ENCODE measurements around the gene CD302.
"Not testable (repeated sequence)": the region's sequence is repeated elsewhere in the genome, so short reads cannot be mapped to it uniquely, and the experiment has no call there.

Gene CD302

DNA sequence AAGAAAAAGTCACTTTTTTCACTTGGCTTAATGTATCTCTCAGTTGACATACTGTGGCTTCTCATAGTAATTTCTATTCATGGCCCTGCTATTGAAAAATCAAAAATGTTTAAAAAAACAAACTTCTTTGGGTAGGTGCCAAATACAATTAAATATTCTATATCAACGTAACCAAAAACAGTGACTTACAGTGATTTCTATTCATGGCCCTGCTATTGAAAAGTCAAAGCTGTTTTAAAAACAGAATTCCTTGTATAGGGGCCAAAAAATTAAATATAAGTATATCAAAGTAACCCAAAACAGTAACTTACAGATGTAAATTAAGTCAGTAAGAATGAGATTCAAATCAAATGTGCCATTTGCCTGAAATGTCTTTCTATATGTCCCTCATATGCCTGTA lies 31.4 kb upstream of the CD302 start:
- Histone ChIP-seq H3K27ac (ENCODE audit: poor library complexity, severe bottlenecking) (no peak overlapping the region), H3K4me1 (ENCODE audit: insufficient read depth, poor library complexity, severe bottlenecking) (no peaks in the 10 kb centered on the region), H3K4me3 (ENCODE audit: severe bottlenecking) (no peak overlapping the region), H3K36me3 (ENCODE audit: low read depth) (no peaks in the 10 kb centered on the region), H3K9me3 (ENCODE audit: severe bottlenecking) (no peaks in the 10 kb centered on the region), H3K27me3 (ENCODE audit: insufficient read depth, poor library complexity, severe bottlenecking) (no peaks in the 10 kb centered on the region)
- ATAC-seq (ENCODE audit: low read depth) (no peak), DNase-seq (ENCODE audit: low spot score) (no peak)
- TF ChIP-seq, protein P1, sequence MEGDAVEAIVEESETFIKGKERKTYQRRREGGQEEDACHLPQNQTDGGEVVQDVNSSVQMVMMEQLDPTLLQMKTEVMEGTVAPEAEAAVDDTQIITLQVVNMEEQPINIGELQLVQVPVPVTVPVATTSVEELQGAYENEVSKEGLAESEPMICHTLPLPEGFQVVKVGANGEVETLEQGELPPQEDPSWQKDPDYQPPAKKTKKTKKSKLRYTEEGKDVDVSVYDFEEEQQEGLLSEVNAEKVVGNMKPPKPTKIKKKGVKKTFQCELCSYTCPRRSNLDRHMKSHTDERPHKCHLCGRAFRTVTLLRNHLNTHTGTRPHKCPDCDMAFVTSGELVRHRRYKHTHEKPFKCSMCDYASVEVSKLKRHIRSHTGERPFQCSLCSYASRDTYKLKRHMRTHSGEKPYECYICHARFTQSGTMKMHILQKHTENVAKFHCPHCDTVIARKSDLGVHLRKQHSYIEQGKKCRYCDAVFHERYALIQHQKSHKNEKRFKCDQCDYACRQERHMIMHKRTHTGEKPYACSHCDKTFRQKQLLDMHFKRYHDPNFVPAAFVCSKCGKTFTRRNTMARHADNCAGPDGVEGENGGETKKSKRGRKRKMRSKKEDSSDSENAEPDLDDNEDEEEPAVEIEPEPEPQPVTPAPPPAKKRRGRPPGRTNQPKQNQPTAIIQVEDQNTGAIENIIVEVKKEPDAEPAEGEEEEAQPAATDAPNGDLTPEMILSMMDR (IDR thresholded peaks at IDR 0.05; ENCODE audit: poor library complexity, severe bottlenecking) = no peak

DNA sequence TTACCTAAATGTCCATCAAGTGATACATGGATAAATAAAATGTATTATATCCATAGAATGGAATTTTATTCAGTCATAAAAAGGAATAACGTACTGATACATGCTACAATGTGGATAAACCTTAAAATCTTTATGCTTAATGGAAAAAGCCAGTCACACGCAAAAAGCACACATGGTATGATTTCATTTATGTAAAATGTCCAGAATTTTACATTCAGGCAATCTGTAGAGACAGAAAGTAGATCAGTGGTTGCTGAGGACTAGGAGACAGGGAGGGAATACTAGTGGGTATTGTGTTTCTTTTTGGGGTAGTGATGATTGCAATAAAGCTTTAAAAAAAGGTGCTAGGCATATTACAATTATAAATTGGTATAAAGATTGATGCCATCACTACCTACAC lies 30.7 kb upstream of the CD302 start:
- TF ChIP-seq, protein P1 (IDR thresholded peaks at IDR 0.05; ENCODE audit: poor library complexity, severe bottlenecking) = no peak
- DNase-seq (ENCODE audit: low spot score) = no peak
- H3K27ac ChIP-seq (ENCODE audit: poor library complexity, severe bottlenecking) = no peak overlapping the region
- H3K4me1 ChIP-seq (ENCODE audit: insufficient read depth, poor library complexity, severe bottlenecking) = no peaks in the 10 kb centered on the region
- no peaks in the 10 kb centered on the region for H3K36me3 ChIP-seq (ENCODE audit: low read depth)
- no peaks in the 10 kb centered on the region for H3K27me3 ChIP-seq (ENCODE audit: insufficient read depth, poor library complexity, severe bottlenecking)
- H3K9me3 ChIP-seq (ENCODE audit: severe bottlenecking) = no peaks in the 10 kb centered on the region
- no peak overlapping the region for H3K4me3 ChIP-seq (ENCODE audit: severe bottlenecking)
- no peak for ATAC-seq (ENCODE audit: low read depth)

DNA sequence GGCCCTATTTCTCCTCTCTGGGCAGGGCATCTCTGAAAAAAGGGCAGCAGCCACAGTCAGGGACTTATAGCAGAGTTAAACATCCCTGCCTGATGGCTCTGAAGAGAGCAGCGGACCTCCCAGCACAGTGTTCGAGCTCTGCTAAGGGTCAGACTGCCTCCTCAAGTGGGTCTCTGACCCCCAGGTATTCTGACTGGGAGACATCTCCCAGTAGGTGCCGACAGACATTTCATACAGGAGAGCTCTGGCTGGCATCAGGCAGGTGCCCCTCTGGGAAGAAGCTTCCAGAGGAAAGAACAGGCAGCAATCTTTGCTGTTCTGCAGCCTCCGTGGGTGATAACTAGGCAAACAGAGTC lies 24.4 kb upstream of the CD302 start:
- H3K4me3 ChIP-seq (ENCODE audit: severe bottlenecking); ATAC-seq (ENCODE audit: low read depth); H3K36me3 ChIP-seq (ENCODE audit: low read depth); DNase-seq (ENCODE audit: low spot score); H3K4me1 ChIP-seq (ENCODE audit: insufficient read depth, poor library complexity, severe bottlenecking); H3K27ac ChIP-seq (ENCODE audit: poor library complexity, severe bottlenecking); H3K9me3 ChIP-seq (ENCODE audit: severe bottlenecking); H3K27me3 ChIP-seq (ENCODE audit: insufficient read depth, poor library complexity, severe bottlenecking): not testable (repeated sequence)

DNA sequence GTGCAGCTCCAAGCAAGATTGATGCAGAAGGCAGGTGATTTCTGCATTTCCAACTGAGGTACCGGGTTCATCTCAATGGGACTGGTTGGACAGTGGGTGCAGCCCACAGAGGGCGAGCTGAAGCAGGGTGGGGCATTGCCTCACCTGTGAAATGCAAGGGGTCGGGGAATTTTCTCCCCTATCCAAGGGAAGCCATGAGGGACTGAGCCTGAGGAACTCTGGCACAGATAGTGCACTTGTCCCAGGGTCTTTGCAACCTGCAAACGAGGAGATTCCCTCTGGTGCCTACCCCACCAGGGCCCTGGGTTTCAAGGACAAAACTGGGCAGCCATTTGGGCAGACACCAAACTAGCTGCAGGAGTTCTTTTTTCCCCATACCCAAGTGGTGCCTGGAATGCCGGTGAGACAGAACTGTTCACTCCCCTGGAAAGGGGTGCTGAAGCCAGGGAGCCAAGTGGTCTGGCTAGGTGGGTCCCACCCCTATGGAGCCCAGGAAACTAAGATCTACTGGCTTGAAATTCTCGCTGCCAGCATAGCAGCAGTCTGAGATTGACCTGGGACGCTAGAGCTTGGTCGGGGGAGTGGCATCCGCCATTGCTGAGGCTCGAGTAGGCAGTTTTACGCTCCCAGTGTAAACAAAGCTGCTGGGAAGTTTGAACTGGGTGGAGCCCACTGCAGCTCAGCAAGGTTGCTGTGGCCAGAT lies 23.9 kb upstream of the CD302 start:
- H3K9me3 ChIP-seq (ENCODE audit: severe bottlenecking); H3K27me3 ChIP-seq (ENCODE audit: insufficient read depth, poor library complexity, severe bottlenecking); H3K4me3 ChIP-seq (ENCODE audit: severe bottlenecking); ATAC-seq (ENCODE audit: low read depth); H3K4me1 ChIP-seq (ENCODE audit: insufficient read depth, poor library complexity, severe bottlenecking); H3K36me3 ChIP-seq (ENCODE audit: low read depth); H3K27ac ChIP-seq (ENCODE audit: poor library complexity, severe bottlenecking); DNase-seq (ENCODE audit: low spot score): not testable (repeated sequence)

DNA sequence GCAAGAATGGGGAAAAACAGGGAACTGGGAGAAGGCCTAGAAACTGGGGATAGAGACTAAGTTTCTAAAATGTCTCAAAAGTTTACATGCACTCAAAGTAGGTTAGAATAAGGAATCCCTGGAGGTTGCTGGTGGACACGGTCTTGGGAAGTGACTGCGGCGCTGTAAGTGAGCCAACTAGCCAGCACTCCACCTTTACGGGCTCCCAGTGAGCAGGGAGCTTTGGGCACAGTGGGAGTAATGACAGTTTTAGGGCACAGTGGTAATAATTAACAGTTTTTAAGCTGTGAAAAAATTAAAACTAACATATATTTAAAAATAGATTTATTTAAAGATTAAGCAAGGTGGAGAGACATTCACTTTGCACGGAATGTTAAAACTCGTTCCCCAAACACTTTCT lies 20.9 kb upstream of the CD302 start:
- TF ChIP-seq, protein P1 (IDR thresholded peaks at IDR 0.05; ENCODE audit: poor library complexity, severe bottlenecking) = no peak
- Histone ChIP-seq H3K36me3 (ENCODE audit: low read depth) (no peaks in the 10 kb centered on the region), H3K27ac (ENCODE audit: poor library complexity, severe bottlenecking) (no peak overlapping the region), H3K27me3 (ENCODE audit: insufficient read depth, poor library complexity, severe bottlenecking) (no peaks in the 10 kb centered on the region), H3K4me1 (ENCODE audit: insufficient read depth, poor library complexity, severe bottlenecking) (no peaks in the 10 kb centered on the region), H3K9me3 (ENCODE audit: severe bottlenecking) (no peaks in the 10 kb centered on the region), H3K4me3 (ENCODE audit: severe bottlenecking) (no peak overlapping the region)
- ATAC-seq (ENCODE audit: low read depth) (no peak), DNase-seq (ENCODE audit: low spot score) (no peak)

DNA sequence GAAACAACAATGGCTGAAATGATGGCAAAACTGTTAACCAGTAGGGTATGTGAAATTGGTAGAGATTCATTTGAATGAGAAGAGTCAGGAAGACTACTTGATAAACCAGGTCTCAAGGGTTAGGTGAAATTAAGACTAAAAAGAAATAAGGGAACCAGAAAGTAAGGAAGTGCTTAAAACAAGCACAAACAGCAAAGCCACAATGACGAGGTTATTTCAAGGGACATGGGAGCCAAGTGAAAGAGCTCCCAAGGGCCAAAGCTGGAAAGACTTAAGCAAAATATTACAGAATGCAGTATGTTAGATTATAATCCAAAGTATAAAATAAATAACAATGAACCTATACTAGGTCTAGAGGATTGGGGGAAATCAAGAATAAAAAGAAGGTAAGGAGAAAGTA lies 19.3 kb upstream of the CD302 start:
- Histone ChIP-seq H3K4me3 (ENCODE audit: severe bottlenecking) (no peak overlapping the region), H3K36me3 (ENCODE audit: low read depth) (no peaks in the 10 kb centered on the region), H3K9me3 (ENCODE audit: severe bottlenecking) (no peaks in the 10 kb centered on the region), H3K27me3 (ENCODE audit: insufficient read depth, poor library complexity, severe bottlenecking) (no peaks in the 10 kb centered on the region), H3K4me1 (ENCODE audit: insufficient read depth, poor library complexity, severe bottlenecking) (no peaks in the 10 kb centered on the region), H3K27ac (ENCODE audit: poor library complexity, severe bottlenecking) (no peak overlapping the region)
- DNase-seq (ENCODE audit: low spot score) (no peak), ATAC-seq (ENCODE audit: low read depth) (no peak)
- TF ChIP-seq, protein P1 (IDR thresholded peaks at IDR 0.05; ENCODE audit: poor library complexity, severe bottlenecking) = no peak

Data from RWPE2 (cell line).